Upper lobe of right lung (tissue), 1 donor: ENCODE results near the gene RNF13. TPM values are rescaled to one million over a fixed set of nuclear protein-coding genes. Genes with fewer than 3 reads are reported as not detected.

Source experiments
- ATAC-seq: fragments of 200-7000 bp; cut with Tn5 transposase; one replicate; pipeline ENCODE4 v1.9.1; 2020; ENCODE audit warnings: mild to moderate bottlenecking, moderate library complexity
- DNase-seq: peaks from one replicate; pipeline ENCODE4 v3.0.0-alpha.2; 2020
- H3K27ac ChIP-seq: fragments of 200-600 bp; one replicate; pipeline ENCODE4 v1.8.0; 2022
- H3K27me3 ChIP-seq: fragments of 200-600 bp; one replicate; pipeline ENCODE4 v1.8.0; 2022; ENCODE audit warnings: mild to moderate bottlenecking
- H3K36me3 ChIP-seq: fragments of 200-600 bp; one replicate; pipeline ENCODE4 v1.8.0; 2022
- H3K4me1 ChIP-seq: fragments of 200-600 bp; one replicate; pipeline ENCODE4 v1.8.0; 2022
- H3K4me3 ChIP-seq: fragments of 200-600 bp; one replicate; pipeline ENCODE4 v1.8.0; 2022; ENCODE audit warnings: mild to moderate bottlenecking
- H3K9me3 ChIP-seq: fragments of 200-600 bp; one replicate; pipeline ENCODE4 v1.8.0; 2022
- intact Hi-C: fragments of 100-400 bp; cut with DNase I; formaldehyde crosslinking; loops from one replicate; pipeline ENCODE4 v1.11.0; 2022
- total RNA-seq: library from RNA; stranded (reverse); fragmentation: NEBNext Ultra II Directional; extraction: Animal tissue kit (Norgen Biotek cat#: 25700); gene quantifications from one replicate; pipeline ENCODE4 v1.2.1, GENCODE V29; 2021
- TF ChIP-seq, protein P1 (sequence below): fragments of 200-600 bp; IDR thresholded peaks from one replicate; pipeline ENCODE4 v1.8.0; 2022; ENCODE audit warnings: antibody characterized with exemption
- donor health status: DM: no; HTN: yes; CAD: no; lungs with severe emphysema.

The RNF13 gene
- total RNA-seq, 1 donor from 2014 or later: 136 TPM

DNA sequence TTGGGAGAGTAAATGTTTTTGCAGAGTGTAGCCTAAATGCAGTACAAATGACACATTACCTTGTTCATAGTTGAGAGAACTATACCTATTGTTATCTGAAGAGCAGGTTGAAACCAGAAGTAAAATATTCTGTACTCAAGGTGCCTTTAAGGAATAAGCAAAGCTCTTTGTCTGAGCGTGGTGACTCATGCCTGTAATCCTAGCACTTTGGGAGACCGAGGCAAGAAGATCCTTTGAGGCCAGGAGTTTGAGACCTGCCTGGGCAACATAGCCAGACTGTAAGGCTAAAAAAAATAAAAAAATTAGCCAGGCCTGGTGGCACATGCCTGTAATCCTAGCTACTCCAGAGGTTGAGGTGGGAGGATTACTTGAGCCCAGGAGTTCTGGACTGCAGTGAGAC is 2.2 kb upstream of the RNF13 start:
- Histone ChIP-seq H3K36me3 (no peaks in the 10 kb centered on the region), H3K4me1 (peaks cover 22% of the 10 kb centered on the region), H3K9me3 (no peaks in the 10 kb centered on the region), H3K27ac (no peak overlapping the region), H3K4me3 (no peak overlapping the region), H3K27me3 (no peaks in the 10 kb centered on the region)
- TF ChIP-seq, protein P1, sequence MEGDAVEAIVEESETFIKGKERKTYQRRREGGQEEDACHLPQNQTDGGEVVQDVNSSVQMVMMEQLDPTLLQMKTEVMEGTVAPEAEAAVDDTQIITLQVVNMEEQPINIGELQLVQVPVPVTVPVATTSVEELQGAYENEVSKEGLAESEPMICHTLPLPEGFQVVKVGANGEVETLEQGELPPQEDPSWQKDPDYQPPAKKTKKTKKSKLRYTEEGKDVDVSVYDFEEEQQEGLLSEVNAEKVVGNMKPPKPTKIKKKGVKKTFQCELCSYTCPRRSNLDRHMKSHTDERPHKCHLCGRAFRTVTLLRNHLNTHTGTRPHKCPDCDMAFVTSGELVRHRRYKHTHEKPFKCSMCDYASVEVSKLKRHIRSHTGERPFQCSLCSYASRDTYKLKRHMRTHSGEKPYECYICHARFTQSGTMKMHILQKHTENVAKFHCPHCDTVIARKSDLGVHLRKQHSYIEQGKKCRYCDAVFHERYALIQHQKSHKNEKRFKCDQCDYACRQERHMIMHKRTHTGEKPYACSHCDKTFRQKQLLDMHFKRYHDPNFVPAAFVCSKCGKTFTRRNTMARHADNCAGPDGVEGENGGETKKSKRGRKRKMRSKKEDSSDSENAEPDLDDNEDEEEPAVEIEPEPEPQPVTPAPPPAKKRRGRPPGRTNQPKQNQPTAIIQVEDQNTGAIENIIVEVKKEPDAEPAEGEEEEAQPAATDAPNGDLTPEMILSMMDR: no peak
- DNase-seq (no peak), ATAC-seq (no peak)
- intact Hi-C loops: no loop called here

DNA sequence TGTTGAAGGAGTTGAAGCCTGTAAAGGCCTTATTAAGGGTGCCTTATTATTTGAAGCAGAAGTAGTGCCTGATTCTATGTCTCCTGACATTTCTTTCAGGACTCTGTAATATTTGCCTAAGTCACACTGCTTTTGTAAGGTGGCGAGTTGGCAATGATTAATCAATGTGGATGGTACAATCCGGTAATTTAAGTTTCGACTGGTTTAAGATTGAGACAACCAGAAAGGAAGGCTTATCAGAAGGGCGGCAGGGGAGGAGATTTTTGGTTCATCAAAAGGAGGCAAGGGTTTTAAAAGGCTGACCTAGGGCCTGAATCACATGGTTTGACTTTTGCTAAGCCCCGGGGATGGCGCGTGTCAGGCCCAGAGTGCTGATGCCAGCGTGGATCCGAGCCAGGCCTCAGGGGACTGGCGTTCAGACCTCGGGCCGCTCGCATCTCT is 830 bp upstream of the RNF13 start:
- Histone ChIP-seq H3K27me3 (no peaks in the 10 kb centered on the region), H3K9me3 (no peaks in the 10 kb centered on the region), H3K4me1 (peaks cover 35% of the 10 kb centered on the region), H3K27ac (peak overlapping the region; percentile 97), H3K4me3 (peak overlapping the region; percentile 82), H3K36me3 (no peaks in the 10 kb centered on the region)
- TF ChIP-seq, protein P1: no peak
- intact Hi-C loops: no loop called here
- ATAC-seq: no peak
- DNase-seq: no peak

DNA sequence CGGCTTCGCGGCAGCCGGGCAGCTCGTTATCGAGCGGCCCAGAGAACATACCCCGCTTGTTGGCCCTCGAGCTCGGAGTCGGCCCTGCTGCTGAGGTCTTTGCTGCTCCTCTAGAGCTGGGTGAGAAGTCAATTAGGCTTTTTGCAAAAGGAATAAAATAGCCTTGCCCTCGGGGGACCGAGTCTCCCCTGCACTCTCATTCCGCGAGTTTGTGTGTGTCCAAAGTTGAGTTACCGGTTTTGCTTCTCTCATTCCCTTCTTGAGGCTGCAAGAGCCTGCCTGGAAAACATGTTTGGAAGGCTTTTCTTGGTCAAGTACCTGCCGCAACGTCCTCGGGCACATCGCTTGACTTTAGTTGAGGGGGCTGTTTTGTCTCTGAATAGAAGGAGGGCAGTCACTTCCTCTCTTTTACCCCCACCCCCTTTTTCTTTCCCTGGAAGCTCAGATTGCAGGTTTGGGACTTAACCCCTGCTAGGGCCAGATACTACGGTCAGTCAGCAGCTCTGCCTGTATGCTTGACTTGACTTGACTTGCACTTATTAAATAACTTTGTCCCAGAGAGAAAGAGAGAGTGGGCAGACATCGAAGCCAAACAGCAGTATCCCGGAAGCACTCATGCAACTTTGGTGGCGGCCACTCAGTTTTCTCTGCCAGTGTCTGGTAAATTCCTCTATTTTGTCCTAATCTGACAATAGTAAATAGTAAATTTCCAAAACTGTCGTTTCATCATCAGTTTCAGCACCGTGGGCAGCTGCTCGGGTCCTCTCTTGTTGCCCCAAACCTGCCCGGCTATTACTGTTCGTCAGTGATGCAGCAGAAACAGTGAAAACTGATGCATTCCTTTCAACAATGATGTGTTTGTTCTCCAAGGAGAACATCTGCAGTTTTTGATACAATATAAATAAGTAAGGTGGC is 609 bp downstream of the RNF13 start:
- DNase-seq (peak; percentile 64), ATAC-seq (peak; percentile 4)
- Histone ChIP-seq H3K36me3 (no peaks in the 10 kb centered on the region), H3K4me3 (peak overlapping the region; percentile 82), H3K27ac (peak overlapping the region; percentile 97), H3K27me3 (no peaks in the 10 kb centered on the region), H3K9me3 (no peaks in the 10 kb centered on the region), H3K4me1 (peaks cover 42% of the 10 kb centered on the region)
- TF ChIP-seq, protein P1: no peak
- intact Hi-C loops: no loop called here

- Histone ChIP-seq H3K27me3 (no peaks in the 10 kb centered on the region), H3K27ac (peak overlapping the region; percentile 97), H3K4me1 (peaks cover 42% of the 10 kb centered on the region), H3K4me3 (peak overlapping the region; percentile 82), H3K9me3 (no peaks in the 10 kb centered on the region), H3K36me3 (no peaks in the 10 kb centered on the region)
- intact Hi-C loops: no loop called here
- DNase-seq (no peak), ATAC-seq (no peak)
- TF ChIP-seq, protein P1: no peak
These were observed 2.3 kb downstream of the RNF13 start for GRCh38 chr3:149815321-149815720.

DNA sequence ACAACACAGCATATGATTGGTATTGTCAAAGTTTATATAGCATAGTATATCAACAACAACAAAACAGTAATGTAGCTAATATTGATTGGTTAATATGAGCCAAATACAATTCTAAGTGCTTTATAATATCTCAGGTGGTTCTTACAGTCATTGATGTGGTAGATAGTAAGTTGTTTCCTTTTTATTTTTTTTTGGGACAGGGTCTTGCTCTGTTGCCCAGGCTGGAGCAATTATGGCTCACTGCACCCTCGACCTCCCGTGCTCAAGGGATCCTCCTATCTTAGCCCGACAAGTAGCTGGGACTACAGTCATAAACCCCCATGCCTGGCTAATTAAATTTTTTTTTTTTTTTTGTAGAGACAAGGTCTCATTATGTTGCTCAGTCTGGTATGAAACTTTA is 2.7 kb downstream of the RNF13 start:
- peak overlapping the region; percentile 82 for H3K4me3 ChIP-seq
- no peaks in the 10 kb centered on the region for H3K9me3 ChIP-seq
- H3K27ac ChIP-seq: peak overlapping the region; percentile 47
- H3K4me1 ChIP-seq: peaks cover 42% of the 10 kb centered on the region
- H3K27me3 ChIP-seq: no peaks in the 10 kb centered on the region
- TF ChIP-seq, protein P1: no peak
- no peaks in the 10 kb centered on the region for H3K36me3 ChIP-seq
- ATAC-seq (no peak), DNase-seq (no peak)
- intact Hi-C loops: no loop called here
